VCaP (cell line): Measurements from ENCODE around the gene TEX35.

ENCODE experiments used
- H3K27ac ChIP-seq: fragments of 450-650 bp; 2 replicates; pipeline ENCODE4 v1.5.1; 2017
- CTCF ChIP-seq: fragments of 450-650 bp; conservative IDR thresholded peaks from 2 replicates; pipeline ENCODE4 v1.5.1; 2017; ENCODE audit warnings: mild to moderate bottlenecking, moderate library complexity

Gene TEX35

GRCh38 chr1:178521241-178521640 is 8.3 kb downstream of the TEX35 start:
- H3K27ac ChIP-seq = no peak overlapping the region
- no peak for TF ChIP-seq CTCF

GRCh38 chr1:178527117-178527516 is 14.2 kb downstream of the TEX35 start:
- TF ChIP-seq CTCF = no peak

GRCh38 chr1:178528228-178528952 is 15.5 kb downstream of the TEX35 start:
- H3K27ac ChIP-seq = no peak overlapping the region
- TF ChIP-seq CTCF = no peak

More at GRCh38 chr1:178527117-178527516, 14.2 kb downstream of the TEX35 start:
- no peak overlapping the region for H3K27ac ChIP-seq

- no peak overlapping the region for H3K27ac ChIP-seq
- TF ChIP-seq CTCF = no peak
These were observed 16.0 kb downstream of the TEX35 start for GRCh38 chr1:178528953-178529335.

GRCh38 chr1:178529364-178530036 is 16.6 kb downstream of the TEX35 start:
- no peak overlapping the region for H3K27ac ChIP-seq
- TF ChIP-seq CTCF = no peak

- TF ChIP-seq CTCF = no peak
- no peak overlapping the region for H3K27ac ChIP-seq
These were observed 17.1 kb downstream of the TEX35 start for GRCh38 chr1:178530037-178530402.

- H3K27ac ChIP-seq = no peak overlapping the region
- TF ChIP-seq CTCF = no peak
These were observed 17.6 kb downstream of the TEX35 start for GRCh38 chr1:178530502-178530901.
